ENCODE data around the gene HOOK1.

DNA sequence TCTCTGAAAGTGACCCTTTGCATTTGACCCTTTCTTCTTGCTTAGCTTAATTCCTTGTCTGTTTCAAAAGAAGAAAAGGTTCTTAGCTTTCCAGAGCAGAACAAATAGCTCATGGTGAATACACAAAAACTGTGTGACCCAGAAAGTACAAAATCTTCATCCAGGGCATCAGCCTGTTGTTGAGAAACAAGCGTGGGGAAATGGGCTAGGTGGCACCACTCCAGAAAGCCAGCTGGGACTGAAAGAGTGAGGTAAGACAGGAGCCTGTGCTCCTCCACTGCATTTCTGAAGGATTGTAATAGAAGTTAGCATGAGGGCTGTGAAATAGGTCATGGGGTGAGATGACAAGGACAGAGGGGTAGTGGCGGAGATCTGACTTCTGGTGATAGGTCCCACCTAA, 66.0 kb downstream of the HOOK1 start:
- TF ChIP-seq POLR2AphosphoS5 (IDR thresholded peaks at IDR 0.05) = no peak
- no peak for TF ChIP-seq POLR2A (IDR thresholded peaks at IDR 0.05)
- TF ChIP-seq CTCF (IDR thresholded peaks at IDR 0.05) = no peak
- no peak for TF ChIP-seq EP300 (IDR thresholded peaks at IDR 0.05)
